GM23338 (cell line): ENCODE data around the gene ABHD6.
A peak's percentile ranks its signal among the peaks of the same experiment; 100 is the strongest.

Experiments used
- EZH2 ChIP-seq: fragments of 200-600 bp; sonication (generic); IDR thresholded peaks from one replicate; pipeline ENCODE4 v1.8.0; 2017; ENCODE audit warnings: antibody characterized with exemption, mild to moderate bottlenecking, low read depth; ENCODE audit not compliant: unreplicated experiment
- EZH2phosphoT487 ChIP-seq: fragments of 200-600 bp; sonication (generic); IDR thresholded peaks from one replicate; pipeline ENCODE4 v1.8.1; 2018; ENCODE audit warnings: antibody characterized with exemption; ENCODE audit not compliant: unreplicated experiment
- POLR2AphosphoS5 ChIP-seq: IDR thresholded peaks from 2 replicates; pipeline ENCODE4 v1.6.1; 2016; ENCODE audit warnings: antibody characterized with exemption, low read depth
- STAT1 ChIP-seq: IDR thresholded peaks from one replicate; pipeline ENCODE4 v1.6.1; 2016; ENCODE audit warnings: antibody characterized with exemption; ENCODE audit not compliant: unreplicated experiment
- TF ChIP-seq, protein P1 (sequence below), 2 experiments: fragments of 200-600 bp in 1 of 2; sonication (generic) in 1 of 2; conservative IDR thresholded peaks; 2 replicates each; pipeline versions ENCODE4 v1.5.1 to v1.6.1; 2016 to 2017; ENCODE audit warnings: antibody characterized with exemption in 2 of 2, low read depth in 2 of 2, mild to moderate bottlenecking in 2 of 2, moderate library complexity in 1 of 2
- TF ChIP-seq, protein P2 (sequence below): IDR thresholded peaks from one replicate; pipeline ENCODE4 v1.6.1; 2018; ENCODE audit warnings: antibody characterized with exemption; ENCODE audit not compliant: unreplicated experiment
- TF ChIP-seq, protein P3 (sequence below): fragments of 250-450 bp; sonication (Bioruptor Pico); IDR thresholded peaks from 2 replicates; pipeline ENCODE4 v1.5.0; 2020; ENCODE audit warnings: mild to moderate bottlenecking, moderate library complexity

DNA sequence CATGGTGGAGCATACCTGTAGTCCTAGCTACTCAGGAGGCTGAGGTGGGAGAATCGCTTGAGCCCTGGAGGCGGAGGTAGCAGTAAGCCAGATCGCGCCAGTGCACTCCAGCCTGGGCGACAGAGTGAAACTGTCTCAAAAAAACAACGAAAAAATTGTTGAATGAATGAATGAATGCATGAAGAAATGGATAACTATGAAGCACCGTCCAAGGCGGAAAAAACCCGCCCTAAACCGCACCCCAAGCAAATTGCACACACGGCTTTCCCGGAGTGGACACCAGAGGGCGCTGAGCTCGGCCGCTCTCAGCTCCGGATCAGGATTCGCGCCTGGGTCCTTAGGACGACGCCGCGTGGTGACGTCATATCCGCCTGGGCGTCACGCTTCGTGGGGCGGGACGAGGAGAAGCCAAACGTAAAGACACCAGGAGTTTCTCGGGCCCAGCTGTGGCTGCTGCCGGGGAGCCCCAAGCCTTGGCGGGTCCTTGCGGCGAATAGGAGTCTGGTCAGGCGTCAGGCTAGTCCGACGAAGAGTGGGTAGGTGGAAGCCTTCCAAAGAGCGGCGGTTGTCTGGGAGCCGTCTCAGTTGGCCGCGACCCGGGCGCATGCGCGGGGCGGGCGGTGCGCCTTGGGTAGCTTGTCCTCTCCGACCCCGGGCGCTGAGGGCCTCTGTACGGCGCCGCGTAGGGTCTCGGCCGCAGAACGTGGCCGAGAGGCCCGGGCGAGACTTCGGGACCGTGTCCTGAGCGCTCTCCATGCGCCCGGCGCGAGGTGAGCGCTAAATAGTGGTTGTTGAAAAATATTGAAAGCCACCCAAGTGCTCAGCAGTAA lies 68.5 kb downstream of the ABHD6 start, which contains the start of the genes HTD2 and RPP14:
- TF ChIP-seq, protein P1, sequence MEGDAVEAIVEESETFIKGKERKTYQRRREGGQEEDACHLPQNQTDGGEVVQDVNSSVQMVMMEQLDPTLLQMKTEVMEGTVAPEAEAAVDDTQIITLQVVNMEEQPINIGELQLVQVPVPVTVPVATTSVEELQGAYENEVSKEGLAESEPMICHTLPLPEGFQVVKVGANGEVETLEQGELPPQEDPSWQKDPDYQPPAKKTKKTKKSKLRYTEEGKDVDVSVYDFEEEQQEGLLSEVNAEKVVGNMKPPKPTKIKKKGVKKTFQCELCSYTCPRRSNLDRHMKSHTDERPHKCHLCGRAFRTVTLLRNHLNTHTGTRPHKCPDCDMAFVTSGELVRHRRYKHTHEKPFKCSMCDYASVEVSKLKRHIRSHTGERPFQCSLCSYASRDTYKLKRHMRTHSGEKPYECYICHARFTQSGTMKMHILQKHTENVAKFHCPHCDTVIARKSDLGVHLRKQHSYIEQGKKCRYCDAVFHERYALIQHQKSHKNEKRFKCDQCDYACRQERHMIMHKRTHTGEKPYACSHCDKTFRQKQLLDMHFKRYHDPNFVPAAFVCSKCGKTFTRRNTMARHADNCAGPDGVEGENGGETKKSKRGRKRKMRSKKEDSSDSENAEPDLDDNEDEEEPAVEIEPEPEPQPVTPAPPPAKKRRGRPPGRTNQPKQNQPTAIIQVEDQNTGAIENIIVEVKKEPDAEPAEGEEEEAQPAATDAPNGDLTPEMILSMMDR (conservative IDR thresholded peaks at IDR 0.05; ENCODE audit: low read depth in 2 of 2) = peak; percentile 93 to 97
- TF ChIP-seq POLR2AphosphoS5 = peak; percentile 77
- TF ChIP-seq, protein P2, sequence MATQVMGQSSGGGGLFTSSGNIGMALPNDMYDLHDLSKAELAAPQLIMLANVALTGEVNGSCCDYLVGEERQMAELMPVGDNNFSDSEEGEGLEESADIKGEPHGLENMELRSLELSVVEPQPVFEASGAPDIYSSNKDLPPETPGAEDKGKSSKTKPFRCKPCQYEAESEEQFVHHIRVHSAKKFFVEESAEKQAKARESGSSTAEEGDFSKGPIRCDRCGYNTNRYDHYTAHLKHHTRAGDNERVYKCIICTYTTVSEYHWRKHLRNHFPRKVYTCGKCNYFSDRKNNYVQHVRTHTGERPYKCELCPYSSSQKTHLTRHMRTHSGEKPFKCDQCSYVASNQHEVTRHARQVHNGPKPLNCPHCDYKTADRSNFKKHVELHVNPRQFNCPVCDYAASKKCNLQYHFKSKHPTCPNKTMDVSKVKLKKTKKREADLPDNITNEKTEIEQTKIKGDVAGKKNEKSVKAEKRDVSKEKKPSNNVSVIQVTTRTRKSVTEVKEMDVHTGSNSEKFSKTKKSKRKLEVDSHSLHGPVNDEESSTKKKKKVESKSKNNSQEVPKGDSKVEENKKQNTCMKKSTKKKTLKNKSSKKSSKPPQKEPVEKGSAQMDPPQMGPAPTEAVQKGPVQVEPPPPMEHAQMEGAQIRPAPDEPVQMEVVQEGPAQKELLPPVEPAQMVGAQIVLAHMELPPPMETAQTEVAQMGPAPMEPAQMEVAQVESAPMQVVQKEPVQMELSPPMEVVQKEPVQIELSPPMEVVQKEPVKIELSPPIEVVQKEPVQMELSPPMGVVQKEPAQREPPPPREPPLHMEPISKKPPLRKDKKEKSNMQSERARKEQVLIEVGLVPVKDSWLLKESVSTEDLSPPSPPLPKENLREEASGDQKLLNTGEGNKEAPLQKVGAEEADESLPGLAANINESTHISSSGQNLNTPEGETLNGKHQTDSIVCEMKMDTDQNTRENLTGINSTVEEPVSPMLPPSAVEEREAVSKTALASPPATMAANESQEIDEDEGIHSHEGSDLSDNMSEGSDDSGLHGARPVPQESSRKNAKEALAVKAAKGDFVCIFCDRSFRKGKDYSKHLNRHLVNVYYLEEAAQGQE = no peak
- no peak for TF ChIP-seq STAT1
- no peak for TF ChIP-seq EZH2
- TF ChIP-seq EZH2phosphoT487 = no peak
- TF ChIP-seq, protein P3, sequence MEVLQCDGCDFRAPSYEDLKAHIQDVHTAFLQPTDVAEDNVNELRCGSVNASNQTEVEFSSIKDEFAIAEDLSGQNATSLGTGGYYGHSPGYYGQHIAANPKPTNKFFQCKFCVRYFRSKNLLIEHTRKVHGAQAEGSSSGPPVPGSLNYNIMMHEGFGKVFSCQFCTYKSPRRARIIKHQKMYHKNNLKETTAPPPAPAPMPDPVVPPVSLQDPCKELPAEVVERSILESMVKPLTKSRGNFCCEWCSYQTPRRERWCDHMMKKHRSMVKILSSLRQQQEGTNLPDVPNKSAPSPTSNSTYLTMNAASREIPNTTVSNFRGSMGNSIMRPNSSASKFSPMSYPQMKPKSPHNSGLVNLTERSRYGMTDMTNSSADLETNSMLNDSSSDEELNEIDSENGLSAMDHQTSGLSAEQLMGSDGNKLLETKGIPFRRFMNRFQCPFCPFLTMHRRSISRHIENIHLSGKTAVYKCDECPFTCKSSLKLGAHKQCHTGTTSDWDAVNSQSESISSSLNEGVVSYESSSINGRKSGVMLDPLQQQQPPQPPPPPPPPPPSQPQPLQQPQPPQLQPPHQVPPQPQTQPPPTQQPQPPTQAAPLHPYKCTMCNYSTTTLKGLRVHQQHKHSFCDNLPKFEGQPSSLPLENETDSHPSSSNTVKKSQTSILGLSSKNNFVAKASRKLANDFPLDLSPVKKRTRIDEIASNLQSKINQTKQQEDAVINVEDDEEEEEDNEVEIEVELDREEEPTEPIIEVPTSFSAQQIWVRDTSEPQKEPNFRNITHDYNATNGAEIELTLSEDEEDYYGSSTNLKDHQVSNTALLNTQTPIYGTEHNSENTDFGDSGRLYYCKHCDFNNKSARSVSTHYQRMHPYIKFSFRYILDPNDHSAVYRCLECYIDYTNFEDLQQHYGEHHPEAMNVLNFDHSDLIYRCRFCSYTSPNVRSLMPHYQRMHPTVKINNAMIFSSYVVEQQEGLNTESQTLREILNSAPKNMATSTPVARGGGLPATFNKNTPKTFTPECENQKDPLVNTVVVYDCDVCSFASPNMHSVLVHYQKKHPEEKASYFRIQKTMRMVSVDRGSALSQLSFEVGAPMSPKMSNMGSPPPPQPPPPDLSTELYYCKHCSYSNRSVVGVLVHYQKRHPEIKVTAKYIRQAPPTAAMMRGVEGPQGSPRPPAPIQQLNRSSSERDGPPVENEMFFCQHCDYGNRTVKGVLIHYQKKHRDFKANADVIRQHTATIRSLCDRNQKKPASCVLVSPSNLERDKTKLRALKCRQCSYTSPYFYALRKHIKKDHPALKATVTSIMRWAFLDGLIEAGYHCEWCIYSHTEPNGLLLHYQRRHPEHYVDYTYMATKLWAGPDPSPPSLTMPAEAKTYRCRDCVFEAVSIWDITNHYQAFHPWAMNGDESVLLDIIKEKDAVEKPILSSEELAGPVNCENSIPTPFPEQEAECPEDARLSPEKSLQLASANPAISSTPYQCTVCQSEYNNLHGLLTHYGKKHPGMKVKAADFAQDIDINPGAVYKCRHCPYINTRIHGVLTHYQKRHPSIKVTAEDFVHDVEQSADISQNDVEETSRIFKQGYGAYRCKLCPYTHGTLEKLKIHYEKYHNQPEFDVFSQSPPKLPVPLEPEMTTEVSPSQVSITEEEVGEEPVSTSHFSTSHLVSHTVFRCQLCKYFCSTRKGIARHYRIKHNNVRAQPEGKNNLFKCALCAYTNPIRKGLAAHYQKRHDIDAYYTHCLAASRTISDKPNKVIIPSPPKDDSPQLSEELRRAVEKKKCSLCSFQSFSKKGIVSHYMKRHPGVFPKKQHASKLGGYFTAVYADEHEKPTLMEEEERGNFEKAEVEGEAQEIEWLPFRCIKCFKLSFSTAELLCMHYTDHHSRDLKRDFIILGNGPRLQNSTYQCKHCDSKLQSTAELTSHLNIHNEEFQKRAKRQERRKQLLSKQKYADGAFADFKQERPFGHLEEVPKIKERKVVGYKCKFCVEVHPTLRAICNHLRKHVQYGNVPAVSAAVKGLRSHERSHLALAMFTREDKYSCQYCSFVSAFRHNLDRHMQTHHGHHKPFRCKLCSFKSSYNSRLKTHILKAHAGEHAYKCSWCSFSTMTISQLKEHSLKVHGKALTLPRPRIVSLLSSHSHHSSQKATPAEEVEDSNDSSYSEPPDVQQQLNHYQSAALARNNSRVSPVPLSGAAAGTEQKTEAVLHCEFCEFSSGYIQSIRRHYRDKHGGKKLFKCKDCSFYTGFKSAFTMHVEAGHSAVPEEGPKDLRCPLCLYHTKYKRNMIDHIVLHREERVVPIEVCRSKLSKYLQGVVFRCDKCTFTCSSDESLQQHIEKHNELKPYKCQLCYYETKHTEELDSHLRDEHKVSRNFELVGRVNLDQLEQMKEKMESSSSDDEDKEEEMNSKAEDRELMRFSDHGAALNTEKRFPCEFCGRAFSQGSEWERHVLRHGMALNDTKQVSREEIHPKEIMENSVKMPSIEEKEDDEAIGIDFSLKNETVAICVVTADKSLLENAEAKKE (CRISPR knock-in tag) = no peak
